Cardiac muscle cell (in vitro differentiated cells and primary cell): ENCODE data around the gene MVK. TPM values are rescaled to one million over a fixed set of nuclear protein-coding genes. Genes with fewer than 3 reads are reported as not detected.
A peak's percentile ranks its signal among the peaks of the same experiment; 100 is the strongest.

ENCODE experiments used
- DNase-seq, 2 donors: peaks; one replicate each; pipeline versions ENCODE4 v3.0.0 to v3.0.0-alpha.2; 2010 to 2017; ENCODE audit warnings: low read depth in 1 of 2, low spot score in 1 of 2
- H3K27ac ChIP-seq: fragments of 200-600 bp; sonication (generic); 2 replicates; pipeline ENCODE4 v1.5.1; 2016
- H3K27me3 ChIP-seq: fragments of 200-600 bp; sonication (generic); 2 replicates; pipeline ENCODE4 v1.6.0; 2016; ENCODE audit warnings: control low read depth
- H3K36me3 ChIP-seq: fragments of 200-600 bp; sonication (generic); 2 replicates; pipeline ENCODE4 v1.5.1; 2016; ENCODE audit warnings: control low read depth
- H3K4me1 ChIP-seq: fragments of 200-600 bp; sonication (generic); 2 replicates; pipeline ENCODE4 v1.8.1; 2017; ENCODE audit warnings: low read depth, mild to moderate bottlenecking, mixed run types
- H3K4me3 ChIP-seq: fragments of 200-600 bp; sonication (generic); 2 replicates; pipeline ENCODE4 v1.5.1; 2016; ENCODE audit warnings: mild to moderate bottlenecking
- H3K9me3 ChIP-seq: fragments of 200-600 bp; sonication (generic); 2 replicates; pipeline ENCODE4 v1.5.1; 2017; ENCODE audit warnings: low read depth, mild to moderate bottlenecking, control low read depth
- polyA plus RNA-seq: library from polyadenylated mRNA; unstranded; fragments of >200 nt; fragmentation: Nextera tagmentation; extraction: Ambion mirVana; gene quantifications from 2 replicates; pipeline ENCODE4 v1.2.1, GENCODE V29; 2016
- total RNA-seq: library from RNA; depleted of rRNA; stranded (reverse); fragments of >200 nt; gene quantifications from 2 replicates; pipeline ENCODE4 v1.2.3, GENCODE V29; 2016
- TF ChIP-seq, protein P1 (sequence below): IDR thresholded peaks from 2 replicates; pipeline ENCODE4 v1.5.1; 2012; ENCODE audit warnings: low read depth, mild to moderate bottlenecking, low read length

The MVK gene
- total and polyA plus RNA-seq, 2 experiments from 2014 or later = 29.0 to 56.1 TPM

DNA sequence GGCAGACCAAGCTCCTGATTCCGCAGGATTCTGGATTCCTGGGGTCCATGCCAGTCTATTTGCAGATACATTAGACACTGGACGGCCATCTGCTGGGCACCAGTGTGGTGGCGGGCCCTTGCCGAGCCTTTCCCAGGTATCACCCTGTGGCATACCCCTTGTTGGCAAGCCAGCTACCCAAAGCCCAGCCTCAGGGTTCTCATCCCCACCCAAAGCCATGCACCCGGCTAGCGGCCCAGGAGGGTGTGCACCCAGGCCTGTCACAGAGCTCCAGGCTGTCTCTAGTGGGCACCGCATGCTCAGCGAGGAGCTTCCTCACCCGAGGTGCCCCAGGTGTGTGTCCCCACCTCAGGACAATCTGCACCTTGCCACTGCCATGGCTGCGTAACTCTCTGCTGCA lies 14.0 kb upstream of the MVK start:
- Histone ChIP-seq H3K9me3 (no peaks in the 10 kb centered on the region), H3K27ac (no peak overlapping the region), H3K36me3 (peaks cover 2% of the 10 kb centered on the region), H3K4me3 (no peak overlapping the region), H3K4me1 (peaks cover 14% of the 10 kb centered on the region), H3K27me3 (no peaks in the 10 kb centered on the region)
- TF ChIP-seq, protein P1, sequence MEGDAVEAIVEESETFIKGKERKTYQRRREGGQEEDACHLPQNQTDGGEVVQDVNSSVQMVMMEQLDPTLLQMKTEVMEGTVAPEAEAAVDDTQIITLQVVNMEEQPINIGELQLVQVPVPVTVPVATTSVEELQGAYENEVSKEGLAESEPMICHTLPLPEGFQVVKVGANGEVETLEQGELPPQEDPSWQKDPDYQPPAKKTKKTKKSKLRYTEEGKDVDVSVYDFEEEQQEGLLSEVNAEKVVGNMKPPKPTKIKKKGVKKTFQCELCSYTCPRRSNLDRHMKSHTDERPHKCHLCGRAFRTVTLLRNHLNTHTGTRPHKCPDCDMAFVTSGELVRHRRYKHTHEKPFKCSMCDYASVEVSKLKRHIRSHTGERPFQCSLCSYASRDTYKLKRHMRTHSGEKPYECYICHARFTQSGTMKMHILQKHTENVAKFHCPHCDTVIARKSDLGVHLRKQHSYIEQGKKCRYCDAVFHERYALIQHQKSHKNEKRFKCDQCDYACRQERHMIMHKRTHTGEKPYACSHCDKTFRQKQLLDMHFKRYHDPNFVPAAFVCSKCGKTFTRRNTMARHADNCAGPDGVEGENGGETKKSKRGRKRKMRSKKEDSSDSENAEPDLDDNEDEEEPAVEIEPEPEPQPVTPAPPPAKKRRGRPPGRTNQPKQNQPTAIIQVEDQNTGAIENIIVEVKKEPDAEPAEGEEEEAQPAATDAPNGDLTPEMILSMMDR = no peak
- no peak for DNase-seq

DNA sequence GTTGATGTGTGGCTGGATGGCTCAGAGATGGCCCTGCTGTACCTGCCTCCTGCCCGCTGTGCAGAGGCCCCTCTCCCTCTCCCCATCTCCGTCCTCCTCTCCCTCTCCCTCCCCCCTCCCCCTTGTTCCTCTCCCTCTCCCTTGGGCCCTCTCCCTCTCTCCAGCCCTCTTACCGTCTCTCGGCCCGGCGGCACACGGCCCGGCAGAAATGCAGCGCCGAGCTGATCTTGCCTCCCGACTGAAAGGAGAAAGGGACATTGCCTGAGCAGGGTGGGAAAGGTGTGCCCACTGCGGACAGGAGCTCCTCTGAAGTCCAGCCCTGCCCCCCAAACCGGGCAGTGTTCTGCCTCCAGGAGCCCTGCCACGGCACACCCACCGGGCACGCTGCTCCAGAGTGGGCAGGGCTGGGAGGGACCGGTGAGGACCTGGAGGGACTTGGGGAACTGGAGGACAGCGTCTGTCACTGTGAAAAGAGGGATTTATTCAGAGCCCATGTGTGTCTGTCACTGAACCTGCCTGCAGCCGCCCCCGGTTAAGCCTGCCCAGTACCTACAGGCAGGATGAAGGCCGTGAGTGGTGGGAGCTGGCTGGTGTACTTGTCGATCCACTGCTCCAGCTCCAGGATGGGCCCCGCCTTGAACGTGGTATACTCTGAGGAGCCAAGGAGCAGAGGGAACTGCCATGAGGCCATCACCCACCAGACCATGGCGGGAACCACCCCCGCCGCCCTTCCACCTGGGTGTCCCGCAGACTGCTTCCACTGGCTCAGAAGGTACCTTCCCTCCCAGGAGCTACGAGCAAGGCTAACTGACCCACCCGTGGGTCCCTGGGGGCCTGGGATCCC lies 12.5 kb upstream of the MVK start:
- Histone ChIP-seq H3K27ac (no peak overlapping the region), H3K27me3 (no peaks in the 10 kb centered on the region), H3K9me3 (no peaks in the 10 kb centered on the region), H3K36me3 (peaks cover 5% of the 10 kb centered on the region), H3K4me1 (peaks cover 9% of the 10 kb centered on the region), H3K4me3 (no peak overlapping the region)
- TF ChIP-seq, protein P1 = no peak
- no peak for DNase-seq

DNA sequence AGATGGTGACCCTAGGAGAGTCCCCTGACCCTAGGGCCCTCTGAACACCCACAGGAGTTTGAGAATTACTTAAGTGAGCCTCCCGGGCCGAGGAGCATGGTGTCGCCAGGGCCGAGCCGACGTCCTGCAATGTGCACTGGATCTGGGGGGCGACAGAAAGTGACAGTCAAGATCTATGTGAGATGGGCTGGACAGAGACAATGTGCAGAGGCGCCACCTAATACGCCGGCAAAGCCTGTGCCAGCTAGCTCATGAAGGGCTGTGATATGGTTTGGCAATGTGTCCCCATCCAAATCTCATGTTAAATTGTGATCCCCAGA lies 11.9 kb upstream of the MVK start:
- no peaks in the 10 kb centered on the region for H3K9me3 ChIP-seq
- H3K4me3 ChIP-seq = no peak overlapping the region
- TF ChIP-seq, protein P1 = no peak
- H3K4me1 ChIP-seq = peaks cover 9% of the 10 kb centered on the region
- H3K36me3 ChIP-seq = peaks cover 5% of the 10 kb centered on the region
- no peak for DNase-seq
- H3K27ac ChIP-seq = no peak overlapping the region
- no peaks in the 10 kb centered on the region for H3K27me3 ChIP-seq

DNA sequence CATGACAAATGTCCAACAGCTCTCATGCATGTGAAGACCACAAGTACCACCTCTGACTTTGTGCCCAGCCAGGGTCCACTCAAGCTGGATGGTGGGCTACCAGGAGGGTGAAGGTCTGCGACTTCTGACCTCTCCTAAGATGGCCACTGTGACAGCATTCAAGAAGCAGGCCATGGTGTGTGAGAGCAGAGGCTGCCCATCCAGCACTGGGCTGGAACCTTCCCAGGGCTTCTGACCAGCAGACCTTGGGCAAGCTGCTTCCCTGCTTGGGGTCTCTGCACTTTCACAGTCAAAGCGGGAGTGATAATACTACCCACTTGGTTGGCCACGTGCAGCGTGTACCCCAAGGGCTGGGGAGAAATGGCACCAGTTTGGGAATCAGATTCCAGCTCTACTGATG lies 10.7 kb upstream of the MVK start:
- Histone ChIP-seq H3K4me1 (peaks cover 6% of the 10 kb centered on the region), H3K9me3 (no peaks in the 10 kb centered on the region), H3K27ac (no peak overlapping the region), H3K36me3 (peaks cover 14% of the 10 kb centered on the region), H3K4me3 (no peak overlapping the region), H3K27me3 (no peaks in the 10 kb centered on the region)
- DNase-seq = no peak
- TF ChIP-seq, protein P1 = no peak

DNA sequence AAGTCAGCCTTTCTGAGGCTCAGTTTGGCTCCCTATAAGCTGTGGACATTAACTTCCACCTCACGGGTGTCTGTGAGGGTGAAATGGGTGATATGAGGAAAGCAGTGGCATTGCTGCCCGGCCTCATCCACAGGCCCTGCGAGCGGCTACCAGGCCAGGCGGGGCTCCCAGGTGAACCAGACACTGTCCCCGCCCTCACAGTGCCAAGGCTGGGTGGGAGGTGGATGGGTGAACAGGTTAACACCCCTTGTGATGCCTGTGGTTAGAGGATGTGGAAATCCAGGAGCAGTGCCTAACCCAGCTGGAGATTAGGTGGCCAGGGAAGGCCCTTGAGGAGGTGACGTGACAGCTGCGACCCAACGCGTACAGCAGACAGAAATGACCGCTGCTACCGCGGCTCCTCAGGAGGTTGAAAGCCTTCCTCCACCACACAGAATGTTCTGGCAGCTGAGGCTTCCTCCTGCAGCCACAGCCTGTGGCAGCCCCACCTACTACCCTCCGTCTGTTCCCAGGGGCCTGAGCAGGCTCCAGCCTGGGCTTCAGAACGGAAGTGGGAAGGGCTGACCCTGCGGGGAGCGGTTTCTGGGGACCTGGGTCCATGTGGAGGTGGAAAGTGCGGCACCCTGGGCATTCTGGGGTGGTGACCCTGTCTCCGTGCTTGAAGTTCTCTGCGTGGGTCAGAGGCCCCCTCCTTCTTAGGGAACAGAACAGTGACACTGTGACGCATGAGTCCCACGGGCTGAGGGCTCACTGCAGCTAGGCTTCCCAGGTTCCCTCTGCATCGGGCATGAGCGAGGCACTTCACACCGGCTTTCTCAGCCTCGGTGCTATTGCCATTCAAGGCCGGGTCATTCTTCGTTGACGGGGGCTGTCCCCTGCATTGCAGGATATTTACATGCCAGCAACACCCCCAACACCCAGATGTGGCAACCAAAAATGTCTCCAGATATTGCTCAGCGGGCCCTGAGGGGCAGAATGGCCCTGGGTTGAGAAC lies 10.0 kb upstream of the MVK start:
- DNase-seq = peak in 1 of 2 donors; percentile 27
- Histone ChIP-seq H3K27ac (peak overlapping the region; percentile 40), H3K36me3 (peaks cover 15% of the 10 kb centered on the region)

More for the DNA sequence above, 10.0 kb upstream of the MVK start:
- no peaks in the 10 kb centered on the region for H3K4me1 ChIP-seq
- H3K9me3 ChIP-seq = no peaks in the 10 kb centered on the region
- TF ChIP-seq, protein P1 = no peak
- no peaks in the 10 kb centered on the region for H3K27me3 ChIP-seq
- no peak overlapping the region for H3K4me3 ChIP-seq
